AG09309 (cell line): ENCODE results near the gene CCN6.

Experiments
- DNase-seq: peaks from one replicate; pipeline ENCODE4 v3.0.0-alpha.2; 2010; ENCODE audit warnings: low read depth
- H3K4me3 ChIP-seq: 2 replicates; pipeline ENCODE4 v1.5.1; 2011; ENCODE audit warnings: mild to moderate bottlenecking, low read depth, low read length, moderate library complexity; ENCODE audit not compliant: control insufficient read depth
- CTCF ChIP-seq: IDR thresholded peaks from 2 replicates; pipeline ENCODE4 v1.5.1; 2011; ENCODE audit warnings: mild to moderate bottlenecking, low read depth, low read length, inconsistent platforms; ENCODE audit not compliant: insufficient read depth, control insufficient read depth; ENCODE audit errors: missing control alignments

Gene CCN6

GRCh38 chr6:112010328-112010727 lies 43.6 kb upstream of the CCN6 start:
- TF ChIP-seq CTCF, result peak; percentile 36
- H3K4me3 ChIP-seq, result no peak overlapping the region
- no peak for DNase-seq

- no peak for TF ChIP-seq CTCF
- H3K4me3 ChIP-seq, result no peak overlapping the region
- no peak for DNase-seq
Measured at GRCh38 chr6:112013051-112013450, 40.9 kb upstream of the CCN6 start.

GRCh38 chr6:112014483-112014882 lies 39.4 kb upstream of the CCN6 start:
- DNase-seq, result peak; percentile 79
- no peak for TF ChIP-seq CTCF
- H3K4me3 ChIP-seq, result no peak overlapping the region

- no peak overlapping the region for H3K4me3 ChIP-seq
- no peak for DNase-seq
- no peak for TF ChIP-seq CTCF
Measured at GRCh38 chr6:112015725-112016124, 38.2 kb upstream of the CCN6 start.

GRCh38 chr6:112016320-112016719 lies 37.6 kb upstream of the CCN6 start:
- TF ChIP-seq CTCF, result no peak
- H3K4me3 ChIP-seq, result no peak overlapping the region
- DNase-seq, result peak; percentile 59

GRCh38 chr6:112017169-112017568 lies 36.7 kb upstream of the CCN6 start:
- TF ChIP-seq CTCF, result no peak
- DNase-seq, result no peak

GRCh38 chr6:112017760-112018537 lies 36.0 kb upstream of the CCN6 start:
- no peak for TF ChIP-seq CTCF
- no peak overlapping the region for H3K4me3 ChIP-seq
- DNase-seq, result no peak

More at GRCh38 chr6:112017169-112017568, 36.7 kb upstream of the CCN6 start:
- H3K4me3 ChIP-seq, result no peak overlapping the region
